ENCODE results near the gene DEFB131B. TPM values are rescaled to one million over a fixed set of nuclear protein-coding genes. Genes with fewer than 3 reads are reported as not detected.
A peak's percentile ranks its signal among the peaks of the same experiment; 100 is the strongest.
"Not testable (repeated sequence)": the region's sequence is repeated elsewhere in the genome, so short reads cannot be mapped to it uniquely, and the experiment has no call there.

DEFB131B gene
- total RNA-seq (not detected), polyA plus RNA-seq (not detected)

DNA sequence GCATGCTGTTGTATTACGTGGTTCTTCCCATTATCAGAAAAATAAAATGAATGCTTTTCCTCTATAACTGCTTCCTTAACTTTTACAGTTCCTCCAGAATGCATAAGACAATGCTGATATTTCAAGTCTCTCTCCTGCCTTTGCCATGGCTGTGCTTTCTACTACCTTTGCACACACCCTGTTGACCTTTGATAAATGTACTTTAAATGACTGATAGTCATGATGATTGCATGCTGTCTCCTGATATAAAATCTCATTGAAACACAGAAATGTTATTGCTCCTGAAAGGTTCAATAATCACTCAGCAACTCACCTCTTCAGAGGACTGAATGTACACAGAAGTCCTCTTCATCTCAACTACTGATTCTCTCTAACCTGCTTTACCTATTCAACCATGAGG, at the start of gene DEFB131B:
Gene DEFB131B, plus strand, starts transcription at position 395 of the 400 bp plus-strand sequence. Its CDS starts 0 bp downstream, at position 395.
- H3K27ac ChIP-seq; DNase-seq; FAIRE-seq; ATAC-seq; H3K27me3 ChIP-seq; H3K9me3 ChIP-seq; intact Hi-C loops (cut with DNase I); H3K36me3 ChIP-seq; H3K4me1 ChIP-seq; H3K4me3 ChIP-seq: not testable (repeated sequence)
- WGBS, 2 donors: 87 to 92% methylated on average over 1 of the region's 1 CpG

DNA sequence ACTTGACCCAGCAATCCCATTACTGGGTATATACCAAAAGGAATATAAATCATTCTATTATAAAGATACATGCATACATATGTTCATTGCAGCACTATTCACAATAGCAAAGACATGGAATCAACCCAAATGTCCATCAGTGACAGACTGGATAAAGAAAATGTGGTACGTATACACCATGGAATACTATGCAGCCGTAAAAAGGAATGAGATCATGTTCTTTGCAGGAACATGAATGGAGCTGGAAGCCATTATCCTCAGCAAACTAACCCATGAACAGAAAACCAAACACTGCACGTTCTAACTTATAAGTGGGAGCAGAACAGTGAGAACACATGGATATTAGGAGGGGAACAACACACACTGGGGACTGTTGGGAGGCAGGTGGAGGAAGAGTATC, 49.0 kb upstream of the DEFB131B start:
- H3K27ac ChIP-seq; H3K27me3 ChIP-seq; H3K9me3 ChIP-seq; H3K4me3 ChIP-seq; intact Hi-C loops (cut with DNase I); H3K36me3 ChIP-seq; DNase-seq; ATAC-seq; H3K4me1 ChIP-seq; FAIRE-seq: not testable (repeated sequence)
- WGBS, 2 donors: 92 to 94% methylated on average over 3 of the region's 3 CpGs

DNA sequence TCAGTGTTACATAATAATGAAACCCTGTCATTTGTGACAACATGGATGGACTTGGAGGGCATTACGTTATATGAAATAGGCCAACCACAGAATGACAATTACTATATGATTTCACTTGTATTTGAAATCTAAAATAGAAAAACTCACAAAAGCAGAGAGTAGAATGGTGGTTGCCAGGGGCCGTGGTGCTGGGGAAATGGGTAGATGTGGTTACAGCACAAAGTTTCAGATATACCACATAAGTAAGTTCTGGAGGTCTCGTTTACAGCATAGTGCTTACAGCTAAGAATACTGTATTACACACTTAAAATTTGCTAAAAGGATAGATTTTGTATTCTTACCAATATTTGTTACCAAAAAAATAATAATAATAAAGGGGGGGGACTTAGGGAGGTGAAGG, 48.6 kb upstream of the DEFB131B start:
- intact Hi-C loops (cut with DNase I); H3K27ac ChIP-seq; H3K27me3 ChIP-seq; H3K4me3 ChIP-seq; H3K36me3 ChIP-seq; DNase-seq; FAIRE-seq; H3K4me1 ChIP-seq; ATAC-seq; H3K9me3 ChIP-seq: not testable (repeated sequence)
- 82 to 92% methylated on average over 3 of the region's 3 CpGs for WGBS, 2 donors

DNA sequence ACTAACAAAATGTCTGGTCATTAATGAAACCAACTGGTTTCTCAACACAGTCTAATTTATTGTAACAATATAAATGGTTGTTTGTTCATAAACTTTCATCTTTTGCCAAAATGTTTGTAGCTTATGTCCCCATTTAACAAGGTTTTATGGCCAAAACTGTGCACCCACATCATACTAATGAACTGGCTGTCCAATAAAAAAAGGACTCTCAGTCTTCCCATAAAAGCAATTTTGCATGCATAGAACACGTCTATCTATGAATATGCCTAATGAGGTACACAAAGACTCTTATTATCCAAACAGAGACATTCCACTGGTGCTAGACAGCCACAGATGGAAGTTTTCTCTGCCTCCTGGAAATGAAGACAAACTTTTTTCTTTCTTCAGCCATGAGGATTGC, 45.4 kb upstream of the DEFB131B start, which contains the start of gene DEFB108B:
Gene DEFB108B, plus strand, starts transcription at position 390 of the 400 bp plus-strand sequence. Its CDS starts 0 bp downstream, at position 390.
- H3K4me3 ChIP-seq; H3K27me3 ChIP-seq; H3K4me1 ChIP-seq; intact Hi-C loops (cut with DNase I); H3K36me3 ChIP-seq; DNase-seq; ATAC-seq; H3K27ac ChIP-seq; H3K9me3 ChIP-seq; FAIRE-seq: not testable (repeated sequence)
- 0% methylated on average over 1 of the region's 1 CpG for WGBS, 2 donors

- DNase-seq; FAIRE-seq; H3K27me3 ChIP-seq; H3K9me3 ChIP-seq; ATAC-seq; H3K36me3 ChIP-seq; intact Hi-C loops (cut with DNase I); H3K4me1 ChIP-seq; H3K27ac ChIP-seq; H3K4me3 ChIP-seq: not testable (repeated sequence)
- 85 to 86% methylated on average over 6 of the region's 6 CpGs for WGBS, 2 donors
Measured at GRCh38 chr11:71842720-71843119, 35.5 kb upstream of the DEFB131B start.

- H3K4me1 ChIP-seq; H3K27me3 ChIP-seq; ATAC-seq; H3K36me3 ChIP-seq; H3K9me3 ChIP-seq; H3K4me3 ChIP-seq; FAIRE-seq; H3K27ac ChIP-seq; intact Hi-C loops (cut with DNase I); DNase-seq: not testable (repeated sequence)
- 94 to 95% methylated on average over 4 of the region's 4 CpGs for WGBS, 2 donors
Measured at GRCh38 chr11:71843355-71843754, 34.9 kb upstream of the DEFB131B start.

- no peak for ATAC-seq
- TF ChIP-seq, protein P1, sequence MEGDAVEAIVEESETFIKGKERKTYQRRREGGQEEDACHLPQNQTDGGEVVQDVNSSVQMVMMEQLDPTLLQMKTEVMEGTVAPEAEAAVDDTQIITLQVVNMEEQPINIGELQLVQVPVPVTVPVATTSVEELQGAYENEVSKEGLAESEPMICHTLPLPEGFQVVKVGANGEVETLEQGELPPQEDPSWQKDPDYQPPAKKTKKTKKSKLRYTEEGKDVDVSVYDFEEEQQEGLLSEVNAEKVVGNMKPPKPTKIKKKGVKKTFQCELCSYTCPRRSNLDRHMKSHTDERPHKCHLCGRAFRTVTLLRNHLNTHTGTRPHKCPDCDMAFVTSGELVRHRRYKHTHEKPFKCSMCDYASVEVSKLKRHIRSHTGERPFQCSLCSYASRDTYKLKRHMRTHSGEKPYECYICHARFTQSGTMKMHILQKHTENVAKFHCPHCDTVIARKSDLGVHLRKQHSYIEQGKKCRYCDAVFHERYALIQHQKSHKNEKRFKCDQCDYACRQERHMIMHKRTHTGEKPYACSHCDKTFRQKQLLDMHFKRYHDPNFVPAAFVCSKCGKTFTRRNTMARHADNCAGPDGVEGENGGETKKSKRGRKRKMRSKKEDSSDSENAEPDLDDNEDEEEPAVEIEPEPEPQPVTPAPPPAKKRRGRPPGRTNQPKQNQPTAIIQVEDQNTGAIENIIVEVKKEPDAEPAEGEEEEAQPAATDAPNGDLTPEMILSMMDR (IDR thresholded peaks at IDR 0.05): no peak
- Histone ChIP-seq H3K27me3 (no peaks in the 10 kb centered on the region), H3K27ac (no peak overlapping the region), H3K4me1 (no peaks in the 10 kb centered on the region), H3K36me3 (no peaks in the 10 kb centered on the region), H3K4me3 (no peak overlapping the region), H3K9me3 (no peaks in the 10 kb centered on the region)
- no peak for DNase-seq
- FAIRE-seq: no peak
- intact Hi-C loops (cut with DNase I): no loop called here
- WGBS, 2 donors: 88 to 92% methylated on average over 10 to 15 of the region's 15 CpGs
Measured at GRCh38 chr11:71843858-71844257, 34.4 kb upstream of the DEFB131B start.

DNA sequence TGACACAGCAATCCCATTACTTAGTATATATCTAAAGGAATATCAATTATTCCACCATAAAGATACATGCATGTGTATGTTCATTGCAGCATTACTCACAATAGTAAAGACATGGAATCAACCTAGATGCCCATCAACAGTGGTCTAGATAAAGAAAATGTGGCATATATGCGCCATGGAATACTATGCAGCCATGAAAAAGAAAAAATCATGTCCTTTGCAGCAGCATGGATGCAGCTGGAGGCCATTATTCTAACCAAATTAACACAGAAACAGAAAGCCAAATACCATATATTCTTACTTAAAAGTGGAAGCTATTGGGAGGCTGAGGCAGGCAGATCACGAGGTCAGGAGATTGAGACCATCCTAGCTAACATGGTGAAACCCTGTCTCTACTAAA, 24.4 kb upstream of the DEFB131B start:
- 90 to 91% methylated on average over 2 of the region's 2 CpGs for WGBS, 2 donors
- intact Hi-C loops (cut with DNase I): not testable (repeated sequence)

GRCh38 chr11:71855880-71856279, 22.4 kb upstream of the DEFB131B start:
- H3K27ac ChIP-seq; FAIRE-seq; H3K27me3 ChIP-seq; H3K4me3 ChIP-seq; H3K9me3 ChIP-seq; H3K36me3 ChIP-seq; H3K4me1 ChIP-seq; intact Hi-C loops (cut with DNase I); DNase-seq; ATAC-seq: not testable (repeated sequence)
- 24 to 26% methylated on average over 2 of the region's 2 CpGs for WGBS, 2 donors

More for the DNA sequence above, 24.4 kb upstream of the DEFB131B start:
- not testable (repeated sequence) for H3K27me3 ChIP-seq, H3K4me1 ChIP-seq, ATAC-seq, DNase-seq, H3K9me3 ChIP-seq, FAIRE-seq, H3K4me3 ChIP-seq, H3K36me3 ChIP-seq, H3K27ac ChIP-seq

- H3K27me3 ChIP-seq; H3K27ac ChIP-seq; intact Hi-C loops (cut with DNase I); H3K4me1 ChIP-seq; H3K4me3 ChIP-seq; FAIRE-seq; DNase-seq; H3K9me3 ChIP-seq; H3K36me3 ChIP-seq; ATAC-seq: not testable (repeated sequence)
- 93 to 98% methylated on average over 3 of the region's 3 CpGs for WGBS, 2 donors
Measured at GRCh38 chr11:71860835-71861234, 17.4 kb upstream of the DEFB131B start.

- ATAC-seq (peak; percentile 74 to 94 (median 83)), DNase-seq (peak in 2 of 6 donors; percentile 22 to 34)
- H3K4me1 ChIP-seq; H3K36me3 ChIP-seq; H3K4me3 ChIP-seq; H3K27ac ChIP-seq; FAIRE-seq; H3K27me3 ChIP-seq; intact Hi-C loops (cut with DNase I); H3K9me3 ChIP-seq: not testable (repeated sequence)
- WGBS, 2 donors: 51 to 54% methylated on average over 3 of the region's 3 CpGs
Measured at GRCh38 chr11:71863978-71864627, 14.2 kb upstream of the DEFB131B start.

Measured in pancreas (tissue), 10 donors.